SK-N-SH treated with all-trans-retinoic acid at 6 μM for 48 hours (cell line): Measurements from ENCODE around the gene ITPA.

ENCODE experiments used
- ARNTL ChIP-seq: fragments of 450-650 bp; formaldehyde crosslinking; IDR thresholded peaks from 2 replicates; pipeline ENCODE4 v1.5.0; 2020; ENCODE audit warnings: low read depth, mild to moderate bottlenecking, moderate library complexity, borderline replicate concordance
- ESRRG ChIP-seq: fragments of 250-450 bp; sonication (Bioruptor Pico); IDR thresholded peaks from 2 replicates; pipeline ENCODE4 v1.6.1; 2021; ENCODE audit warnings: mild to moderate bottlenecking
- ZNF70 ChIP-seq: fragments of 450-650 bp; formaldehyde crosslinking; IDR thresholded peaks from 2 replicates; pipeline ENCODE4 v1.5.0; 2020; ENCODE audit warnings: mild to moderate bottlenecking, moderate library complexity

DNA sequence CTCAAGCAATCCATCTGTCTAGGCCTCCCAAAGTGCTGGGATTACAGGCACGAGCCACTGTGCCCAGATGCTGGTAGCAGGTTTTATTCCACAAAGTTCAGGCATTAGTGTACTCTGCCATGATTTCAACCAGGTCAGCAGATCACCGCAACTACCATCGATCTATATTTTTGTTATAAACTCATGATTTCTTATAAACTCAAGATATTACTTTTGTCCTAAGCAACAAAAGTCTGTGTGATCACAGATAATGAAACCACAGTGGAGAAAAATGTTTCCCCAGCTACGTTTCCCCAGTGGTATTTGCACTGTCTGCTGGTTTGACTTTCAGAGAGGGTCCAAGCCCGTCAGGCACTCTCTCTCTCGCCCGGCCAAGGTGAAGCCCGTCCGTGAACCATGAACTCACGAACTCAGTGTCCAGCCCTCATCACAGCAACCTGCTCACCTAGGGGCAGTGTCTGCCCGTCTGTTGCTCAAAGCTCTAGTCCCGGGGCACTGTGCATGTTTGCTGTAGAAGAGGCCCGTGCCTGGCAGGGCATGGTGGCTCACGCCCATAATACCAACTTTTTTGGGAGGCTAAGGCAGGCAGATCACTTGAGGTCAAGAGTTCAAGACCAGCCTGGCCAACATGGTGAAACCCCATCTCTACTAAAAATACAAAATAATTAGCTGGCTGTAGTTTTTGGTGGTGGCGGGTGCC, 22.7 kb downstream of the ITPA start:
- TF ChIP-seq ESRRG, result no peak
- TF ChIP-seq ARNTL (CRISPR knock-in tag), result no peak
- TF ChIP-seq ZNF70 (CRISPR knock-in tag), result no peak
